ENCODE data around the gene DAGLB. TPM values are rescaled to one million over a fixed set of nuclear protein-coding genes. Genes with fewer than 3 reads are reported as not detected.

DAGLB gene, protein sequence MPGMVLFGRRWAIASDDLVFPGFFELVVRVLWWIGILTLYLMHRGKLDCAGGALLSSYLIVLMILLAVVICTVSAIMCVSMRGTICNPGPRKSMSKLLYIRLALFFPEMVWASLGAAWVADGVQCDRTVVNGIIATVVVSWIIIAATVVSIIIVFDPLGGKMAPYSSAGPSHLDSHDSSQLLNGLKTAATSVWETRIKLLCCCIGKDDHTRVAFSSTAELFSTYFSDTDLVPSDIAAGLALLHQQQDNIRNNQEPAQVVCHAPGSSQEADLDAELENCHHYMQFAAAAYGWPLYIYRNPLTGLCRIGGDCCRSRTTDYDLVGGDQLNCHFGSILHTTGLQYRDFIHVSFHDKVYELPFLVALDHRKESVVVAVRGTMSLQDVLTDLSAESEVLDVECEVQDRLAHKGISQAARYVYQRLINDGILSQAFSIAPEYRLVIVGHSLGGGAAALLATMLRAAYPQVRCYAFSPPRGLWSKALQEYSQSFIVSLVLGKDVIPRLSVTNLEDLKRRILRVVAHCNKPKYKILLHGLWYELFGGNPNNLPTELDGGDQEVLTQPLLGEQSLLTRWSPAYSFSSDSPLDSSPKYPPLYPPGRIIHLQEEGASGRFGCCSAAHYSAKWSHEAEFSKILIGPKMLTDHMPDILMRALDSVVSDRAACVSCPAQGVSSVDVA
- 9.9 and 15.4 TPM in 2 replicates for total RNA-seq

DNA sequence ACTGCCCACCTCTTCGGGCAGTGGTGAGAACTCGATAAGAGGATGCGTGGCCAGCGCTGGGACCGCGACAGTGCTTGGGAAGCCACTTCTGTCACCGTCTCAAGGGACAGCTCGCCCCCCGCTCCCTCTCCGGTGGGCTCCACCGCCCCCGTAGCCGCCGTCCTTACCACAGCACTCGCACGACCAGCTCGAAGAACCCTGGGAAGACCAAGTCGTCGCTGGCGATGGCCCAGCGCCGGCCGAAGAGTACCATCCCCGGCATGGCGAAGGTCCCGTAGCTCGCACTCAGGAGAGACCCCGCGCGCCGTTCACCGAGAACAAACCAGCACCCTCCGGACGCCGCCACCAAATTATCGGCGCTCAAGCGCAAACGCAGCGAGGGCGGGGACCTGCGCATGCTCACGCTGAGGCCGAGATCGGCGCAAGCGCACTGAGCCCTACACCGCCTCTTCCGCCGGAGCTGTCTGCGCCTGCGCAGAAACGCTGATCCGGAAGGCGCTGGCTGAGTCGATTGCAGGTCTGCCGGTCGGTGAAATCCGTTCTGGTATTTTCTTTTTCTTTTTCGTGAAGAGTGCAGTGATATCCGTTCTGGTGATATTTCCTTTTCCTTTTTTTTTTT lies at the start of gene DAGLB:
DAGLB (minus strand) TSS at position 374 of the 619 bp plus-strand sequence; CDS start at position 262, 112 bp downstream.

Other genes starting within 250 kb of the DAGLB start
- 15.4 and 22.7 TPM in 2 replicates for gene CYTH3, start 175.3 kb downstream of the DAGLB start, total RNA-seq
- gene FAM220A, start 99.0 kb downstream of the DAGLB start, total RNA-seq, result 11.9 and 15.1 TPM in 2 replicates
- 39.9 and 61.2 TPM in 2 replicates for gene RAC1, start 73.4 kb downstream of the DAGLB start, total RNA-seq
- gene KDELR2, start 36.2 kb upstream of the DAGLB start, total RNA-seq, result 142 and 170 TPM in 2 replicates
- gene GRID2IP, start 103.5 kb upstream of the DAGLB start, total RNA-seq, result under 0.01 TPM in 1 of 2 replicates, not detected in the other
- gene ZDHHC4, start 129.5 kb upstream of the DAGLB start, total RNA-seq, result 56.4 and 77.2 TPM in 2 replicates
- gene INTS15, start 142.1 kb upstream of the DAGLB start, total RNA-seq, result 5.2 and 5.5 TPM in 2 replicates
- gene ZNF853, start 167.7 kb upstream of the DAGLB start, total RNA-seq, result 0.47 and 3.2 TPM in 2 replicates
- 11.0 and 11.6 TPM in 2 replicates for gene ZNF316, start 189.4 kb upstream of the DAGLB start, total RNA-seq